ENCODE results near the gene PLCG1.

- TF ChIP-seq CTCF (IDR thresholded peaks at IDR 0.05), result no peak
- no peak for TF ChIP-seq POLR2A (IDR thresholded peaks at IDR 0.05)
Measured at GRCh38 chr20:41183831-41184230, 46.5 kb downstream of the PLCG1 start.
